GM19025 (cell line): Measurements from ENCODE around the gene TPCN2.
"Not testable (repeated sequence)": the region's sequence is repeated elsewhere in the genome, so short reads cannot be mapped to it uniquely, and the experiment has no call there.

Experiments
- ATAC-seq: cut with Tn5 transposase; IDR thresholded peaks from one replicate; pipeline ENCODE4 v1.9.1; 2021; ENCODE audit warnings: mild to moderate bottlenecking, low read depth, moderate library complexity; ENCODE audit not compliant: unreplicated experiment

The TPCN2 gene

GRCh38 chr11:69048694-69049489 lies at the start of gene TPCN2:
TSS of gene TPCN2 (plus strand) at chr11:69048932. CDS start at chr11:69048998, 66 bp downstream.
- peak; percentile 83 for ATAC-seq

- no peak for ATAC-seq
These were observed 49.5 kb upstream of the TPCN2 start for GRCh38 chr11:68999093-68999747.

DNA sequence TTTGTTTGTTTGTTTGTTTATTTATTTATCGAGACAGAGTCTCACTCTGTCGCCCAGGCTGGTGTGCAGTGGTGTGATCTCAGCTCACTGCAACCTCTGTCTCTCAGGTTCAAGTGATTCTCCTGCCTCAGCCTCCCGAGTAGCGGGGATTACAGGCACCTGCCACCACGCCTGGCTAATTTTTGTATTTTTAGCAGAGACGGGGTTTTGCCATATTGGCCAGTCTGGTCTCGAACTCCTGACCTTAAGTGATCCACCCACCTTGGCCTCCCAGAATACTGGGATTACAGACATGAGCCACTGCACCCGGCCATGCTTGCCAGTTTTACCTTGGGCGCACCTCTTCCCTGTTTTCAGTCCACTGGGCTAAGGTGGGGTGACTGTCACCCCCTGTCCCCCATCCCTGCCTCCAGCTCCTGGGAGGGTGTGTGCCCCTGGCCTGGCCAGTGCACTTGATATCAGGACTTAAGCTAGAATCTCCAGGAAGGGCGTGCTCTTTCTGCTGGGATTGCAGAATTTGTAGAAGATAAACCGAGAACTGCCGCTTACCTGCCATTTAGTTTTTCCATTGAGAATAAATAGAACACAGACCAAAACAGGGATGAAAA lies 48.9 kb upstream of the TPCN2 start:
- not testable (repeated sequence) for ATAC-seq

DNA sequence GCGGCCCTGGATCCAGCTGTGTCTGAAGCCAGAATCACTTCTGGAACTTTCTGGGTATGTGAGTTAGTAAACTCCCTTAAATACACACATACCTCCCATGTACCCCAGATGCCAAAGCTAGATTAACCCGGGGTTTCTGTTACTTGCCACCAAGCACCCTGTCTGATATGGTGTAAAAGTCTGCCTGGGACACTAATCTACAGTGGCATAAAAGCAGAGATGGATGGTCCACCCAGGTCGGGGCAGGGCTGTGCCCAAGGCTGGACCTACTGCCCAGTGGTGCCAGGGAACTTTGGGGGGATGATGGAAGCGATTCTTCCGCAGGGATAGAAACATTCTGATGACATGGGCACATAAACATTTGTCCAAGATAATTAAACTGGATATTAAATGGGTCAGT lies 48.3 kb upstream of the TPCN2 start:
- ATAC-seq, result no peak

DNA sequence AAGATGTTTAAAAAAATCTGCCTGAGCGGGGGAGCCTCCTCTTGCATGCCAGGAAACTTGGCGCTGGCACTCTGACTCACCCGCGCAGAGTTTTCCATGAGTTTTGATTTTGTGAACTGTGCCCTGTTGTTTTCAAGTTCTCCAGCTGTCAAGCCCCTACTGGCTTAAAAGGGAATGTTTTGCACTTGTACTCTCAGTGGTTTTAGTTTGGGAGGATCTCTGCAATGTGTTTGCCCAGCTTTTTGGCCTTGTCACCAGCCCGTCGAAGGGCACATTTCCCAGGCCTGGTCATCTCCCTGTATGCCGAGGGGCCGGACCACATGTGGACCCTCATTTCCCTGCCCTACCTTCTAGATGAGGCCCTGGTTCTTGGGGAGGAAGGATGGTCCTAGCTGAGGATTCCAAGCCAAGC lies 47.9 kb upstream of the TPCN2 start:
- no peak for ATAC-seq

GRCh38 chr11:69001243-69002081 lies 47.3 kb upstream of the TPCN2 start:
- no peak for ATAC-seq

GRCh38 chr11:69002110-69002569 lies 46.6 kb upstream of the TPCN2 start:
- no peak for ATAC-seq

GRCh38 chr11:69002570-69003231 lies 46.0 kb upstream of the TPCN2 start:
- ATAC-seq, result no peak

DNA sequence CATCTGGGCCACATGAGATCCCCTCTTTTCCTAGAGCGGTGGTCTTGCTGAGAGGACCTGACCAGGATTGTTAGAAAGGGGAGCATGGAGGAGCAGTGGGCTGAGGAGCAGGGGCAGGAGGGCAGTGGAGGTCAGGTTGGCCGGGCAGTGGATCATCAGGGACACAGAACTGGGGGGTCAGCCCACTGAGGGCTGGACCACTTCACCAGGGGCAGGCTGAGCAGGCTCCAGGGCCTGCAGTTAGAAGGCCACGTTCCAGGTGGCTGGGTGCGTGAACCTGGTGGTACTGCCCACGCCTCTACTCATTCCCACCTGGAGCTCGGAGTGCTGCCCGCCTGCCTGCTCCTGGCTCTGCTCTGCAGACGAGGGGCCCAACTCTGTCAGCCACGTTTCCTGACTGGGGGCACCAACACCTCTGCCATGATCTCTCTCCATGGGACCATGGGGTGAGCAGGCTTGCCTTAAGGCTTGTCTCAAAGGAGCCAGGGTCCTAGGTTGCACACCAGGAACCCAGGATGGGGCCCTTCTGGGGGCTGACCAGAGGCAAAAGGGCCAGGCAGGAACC lies 45.3 kb upstream of the TPCN2 start:
- no peak for ATAC-seq

- ATAC-seq, result no peak
These were observed 44.8 kb upstream of the TPCN2 start for GRCh38 chr11:69003866-69004367.

GRCh38 chr11:69004411-69005182 lies 44.1 kb upstream of the TPCN2 start:
- ATAC-seq, result no peak

- no peak for ATAC-seq
These were observed 43.5 kb upstream of the TPCN2 start for GRCh38 chr11:69005183-69005630.

DNA sequence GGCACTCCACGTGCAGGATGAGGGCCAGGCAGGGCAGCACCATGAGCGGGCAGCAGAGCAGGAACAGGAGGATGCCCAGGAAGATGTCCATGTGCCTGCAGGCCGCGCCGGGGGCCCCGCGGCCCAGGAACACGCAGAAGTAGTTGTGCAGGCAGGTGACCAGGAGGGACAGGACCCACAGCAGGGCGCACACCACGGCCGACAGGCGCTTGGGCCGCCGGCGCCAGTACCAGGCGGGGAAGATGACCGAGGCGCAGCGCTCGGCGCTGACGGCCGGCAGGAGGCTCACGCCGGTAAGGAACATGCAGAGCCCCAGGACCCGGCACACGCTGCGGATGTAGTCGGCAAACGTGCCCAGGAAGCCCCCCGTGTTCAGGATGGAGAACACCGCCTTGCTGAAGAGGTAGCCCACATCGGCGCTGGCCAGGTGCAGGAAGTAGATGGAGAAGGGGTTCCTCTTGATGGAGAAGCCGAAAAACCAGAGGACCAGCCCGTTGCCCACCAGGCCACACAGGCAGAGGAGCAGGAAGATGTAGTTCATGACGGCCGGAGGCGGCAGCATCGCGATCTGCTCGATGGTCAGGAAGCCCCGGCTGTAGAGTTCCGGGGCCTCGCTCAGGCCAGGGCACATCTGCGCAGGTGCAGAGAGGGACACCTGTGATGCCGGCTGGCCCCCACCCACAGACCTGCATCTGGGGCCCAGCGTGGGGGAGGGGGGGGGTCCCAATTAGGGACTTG lies 42.9 kb upstream of the TPCN2 start:
- no peak for ATAC-seq

DNA sequence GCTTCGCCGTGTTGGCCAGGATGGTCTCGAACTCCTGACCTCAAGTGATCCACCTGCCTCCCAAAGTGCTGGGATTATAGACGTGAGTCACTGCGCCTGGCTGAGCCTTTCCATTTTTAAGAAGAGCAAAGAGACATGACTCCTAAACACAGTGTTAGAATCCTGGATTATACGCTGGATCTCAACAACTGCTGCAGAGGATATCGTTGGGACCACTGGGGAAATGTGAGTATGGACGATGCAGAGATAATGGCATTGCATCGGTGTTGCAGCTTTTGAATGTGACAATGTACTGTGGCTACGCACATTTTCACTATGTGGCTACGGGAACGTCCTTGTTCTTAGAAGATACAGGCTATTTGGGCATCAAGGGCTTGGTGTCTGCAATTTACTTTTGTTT lies 41.9 kb upstream of the TPCN2 start:
- ATAC-seq, result no peak

- ATAC-seq, result no peak
These were observed 40.8 kb upstream of the TPCN2 start for GRCh38 chr11:69007975-69008381.

DNA sequence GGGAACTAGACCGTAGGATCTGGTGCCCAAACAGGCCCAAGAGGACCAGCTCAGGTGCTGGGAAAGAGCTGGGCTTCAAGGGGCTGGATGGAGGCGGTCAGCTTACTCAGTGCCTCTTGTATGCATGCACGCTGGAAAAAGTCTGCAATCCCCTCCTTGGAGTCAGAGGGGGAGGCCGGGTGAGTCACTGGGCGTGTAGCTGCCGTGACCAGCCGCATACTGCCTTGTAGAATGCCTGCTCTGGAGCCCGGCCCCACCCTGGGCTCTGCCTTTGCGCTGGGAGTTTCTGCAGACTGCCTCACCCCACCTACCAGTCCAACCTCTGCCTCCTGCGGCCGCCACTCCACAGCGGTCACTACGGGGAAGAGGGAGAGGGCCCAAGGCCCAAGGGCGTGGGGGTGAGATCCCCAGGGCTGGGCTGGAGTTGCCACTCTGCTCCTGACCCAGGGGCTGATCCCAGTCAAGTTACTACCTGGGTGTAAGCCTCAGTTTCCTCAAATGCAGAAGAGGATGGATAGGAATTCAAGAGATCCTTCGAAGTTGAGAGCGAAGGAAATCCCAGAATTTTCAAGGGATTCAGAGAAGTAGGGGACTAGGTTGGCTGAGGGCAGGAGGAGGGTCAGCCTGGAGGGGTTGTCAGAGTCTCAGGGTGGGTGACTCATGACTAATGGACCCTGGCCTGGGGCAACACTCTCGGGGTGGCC lies 39.8 kb upstream of the TPCN2 start:
- ATAC-seq, result no peak

DNA sequence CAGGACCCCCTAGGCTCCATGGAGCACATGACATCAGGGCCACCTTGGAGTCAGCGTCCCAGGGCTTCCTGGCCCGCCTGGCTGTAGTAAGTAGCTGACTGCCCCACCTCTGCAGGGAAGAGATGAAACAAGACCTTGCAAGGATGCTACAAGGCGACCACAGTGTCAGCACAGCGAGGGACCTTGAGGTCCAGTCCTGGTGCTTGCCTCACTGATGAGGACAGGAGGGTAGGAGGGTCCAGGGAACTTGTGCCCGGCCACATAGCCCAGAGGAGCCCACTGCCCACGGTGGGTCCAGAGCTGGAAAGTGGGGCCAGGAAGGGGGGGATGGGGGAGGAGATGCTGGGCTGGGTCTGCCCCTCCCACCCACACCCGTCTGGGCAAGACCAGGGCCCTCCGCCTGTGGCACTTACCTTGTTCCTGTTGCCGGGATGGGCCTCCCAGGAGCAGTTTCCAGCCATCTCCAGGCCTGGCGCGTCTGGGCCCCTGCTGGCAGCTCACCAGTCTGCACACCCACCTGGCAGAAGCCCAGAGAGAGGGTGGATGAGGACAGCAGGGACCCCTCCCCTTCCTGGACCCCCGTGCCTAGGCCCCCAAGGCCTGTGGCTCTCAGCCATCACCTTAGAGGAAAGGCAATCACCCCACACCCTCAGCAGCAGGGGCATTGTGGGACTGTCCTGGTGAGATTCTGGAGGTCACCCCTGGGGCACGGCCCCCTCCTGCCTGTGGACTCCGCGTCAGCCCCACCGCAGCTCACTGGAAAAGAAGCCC lies 39.1 kb upstream of the TPCN2 start:
- no peak for ATAC-seq
